Mesendoderm (in vitro differentiated cells): ENCODE data around the gene TMEM204.

Source experiments
- DNase-seq: peaks from one replicate; pipeline ENCODE4 v3.0.0; 2013
- H2AK5ac ChIP-seq: 2 replicates; pipeline ENCODE4 v1.6.1; 2013; ENCODE audit warnings: low read length, inconsistent platforms
- H2BK120ac ChIP-seq: 2 replicates; pipeline ENCODE4 v1.6.1; 2013; ENCODE audit warnings: low read depth, mild to moderate bottlenecking, low read length, moderate library complexity, mixed read lengths
- H2BK15ac ChIP-seq: replicated peaks from 2 replicates; pipeline ENCODE4 v1.6.1; 2013; ENCODE audit warnings: low read depth, mild to moderate bottlenecking, moderate library complexity
- H2BK5ac ChIP-seq: 2 replicates; pipeline ENCODE4 v1.6.1; 2013; ENCODE audit warnings: low read length, inconsistent platforms
- H3K18ac ChIP-seq: 2 replicates; pipeline ENCODE4 v1.6.1; 2013; ENCODE audit warnings: mild to moderate bottlenecking, low read length, mixed read lengths
- H3K23ac ChIP-seq: one replicate; pipeline ENCODE4 v1.6.1; 2013; ENCODE audit warnings: low read length
- H3K27ac ChIP-seq: 2 replicates; pipeline ENCODE4 v1.5.1; 2013; ENCODE audit warnings: low read depth, mild to moderate bottlenecking, inconsistent platforms, low read length, moderate library complexity
- H3K27me3 ChIP-seq: 2 replicates; pipeline ENCODE4 v1.6.1; 2013; ENCODE audit warnings: low read length, control low read depth, mild to moderate bottlenecking, inconsistent platforms; ENCODE audit not compliant: insufficient read depth, poor library complexity
- H3K36me3 ChIP-seq: 2 replicates; pipeline ENCODE4 v1.6.1; 2013; ENCODE audit warnings: low read length, inconsistent platforms; ENCODE audit not compliant: control insufficient read depth, insufficient read depth
- H3K4ac ChIP-seq: one replicate; pipeline ENCODE4 v1.6.1; 2013; ENCODE audit warnings: low read depth, mild to moderate bottlenecking, low read length, moderate library complexity
- H3K4me1 ChIP-seq: 2 replicates; pipeline ENCODE4 v1.6.1; 2013; ENCODE audit warnings: low read depth, low read length, inconsistent platforms; ENCODE audit not compliant: control insufficient read depth
- H3K4me2 ChIP-seq: 2 replicates; pipeline ENCODE4 v1.6.1; 2013; ENCODE audit warnings: low read length
- H3K4me3 ChIP-seq: 2 replicates; pipeline ENCODE4 v1.5.1; 2013; ENCODE audit warnings: mild to moderate bottlenecking, low read length
- H3K56ac ChIP-seq: one replicate; pipeline ENCODE4 v1.6.1; 2013; ENCODE audit warnings: low read length
- H3K79me1 ChIP-seq: 2 replicates; pipeline ENCODE4 v1.6.1; 2013; ENCODE audit warnings: low read length, inconsistent platforms
- H3K79me2 ChIP-seq: 2 replicates; pipeline ENCODE4 v1.6.1; 2013; ENCODE audit warnings: mild to moderate bottlenecking, low read length; ENCODE audit not compliant: control insufficient read depth, insufficient read depth
- H3K9ac ChIP-seq: 2 replicates; pipeline ENCODE4 v1.6.1; 2013; ENCODE audit warnings: low read length, inconsistent platforms
- H4K5ac ChIP-seq: one replicate; pipeline ENCODE4 v1.6.1; 2013; ENCODE audit warnings: low read length
- H4K8ac ChIP-seq: one replicate; pipeline ENCODE4 v1.6.1; 2013; ENCODE audit warnings: low read depth, mild to moderate bottlenecking, control low read depth, low read length, moderate library complexity
- WGBS: extraction: QIAGEN DNeasy Blood & Tissue Kit; methylation state at CpG from one replicate; pipeline ENCODE4 v1.1.7; 2013; ENCODE audit warnings: low lambda C conversion rate, missing lambda C conversion rate; ENCODE audit not compliant: insufficient coverage; ENCODE audit errors: extremely low coverage; 5-methylcytosine and 5-hydroxymethylcytosine counted together

TMEM204 gene

DNA sequence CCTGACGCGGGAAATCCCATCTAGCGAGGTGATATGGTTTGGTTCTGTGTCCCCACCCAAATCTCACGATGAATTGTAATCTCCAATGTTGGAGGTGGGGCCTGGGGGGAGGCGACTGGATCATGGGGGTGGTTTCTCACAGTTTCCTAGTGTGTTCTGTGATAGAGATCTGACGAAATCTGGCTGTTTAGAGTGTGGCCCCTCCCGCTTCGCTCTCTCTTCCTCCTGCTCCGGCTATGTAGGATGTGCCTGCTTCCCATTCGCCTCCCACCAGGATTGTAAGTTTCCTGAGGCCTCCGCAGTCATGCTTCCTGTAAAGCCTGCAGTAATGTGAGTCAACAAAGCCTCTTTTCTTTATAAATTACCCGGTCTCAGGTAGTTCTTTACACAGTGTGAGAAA lies 46.8 kb downstream of the TMEM204 start:
- H3K79me1 ChIP-seq: no peaks in the 10 kb centered on the region
- H3K4me1 ChIP-seq: no peaks in the 10 kb centered on the region
- no peak overlapping the region for H3K18ac ChIP-seq
- H2BK15ac ChIP-seq: no peak overlapping the region
- no peak overlapping the region for H3K4me3 ChIP-seq
- H3K4ac ChIP-seq: no peak overlapping the region
- H3K56ac ChIP-seq: no peak overlapping the region
- H3K4me2 ChIP-seq: no peak overlapping the region
- no peaks in the 10 kb centered on the region for H3K79me2 ChIP-seq
- H3K23ac ChIP-seq: no peak overlapping the region
- DNase-seq: no peak
- H2AK5ac ChIP-seq: no peak overlapping the region
- H3K27me3 ChIP-seq: no peaks in the 10 kb centered on the region
- H3K27ac ChIP-seq: no peak overlapping the region
- no peak overlapping the region for H4K5ac ChIP-seq
- no peak overlapping the region for H3K9ac ChIP-seq
- H2BK120ac ChIP-seq: no peak overlapping the region
- H3K36me3 ChIP-seq: no peaks in the 10 kb centered on the region
- no peak overlapping the region for H4K8ac ChIP-seq
- H2BK5ac ChIP-seq: no peak overlapping the region
- WGBS: no CpG with 5 or more reads among the region's 12 CpGs

GRCh38 chr16:1580956-1581355 lies 47.5 kb downstream of the TMEM204 start:
- H2BK5ac ChIP-seq: no peak overlapping the region
- H3K4ac ChIP-seq: no peak overlapping the region
- WGBS: no CpG with 5 or more reads among the region's 6 CpGs
- H3K79me2 ChIP-seq: no peaks in the 10 kb centered on the region
- H2AK5ac ChIP-seq: no peak overlapping the region
- no peak overlapping the region for H3K56ac ChIP-seq
- no peak overlapping the region for H3K27ac ChIP-seq
- no peak overlapping the region for H2BK15ac ChIP-seq
- H3K4me3 ChIP-seq: no peak overlapping the region
- no peaks in the 10 kb centered on the region for H3K4me1 ChIP-seq
- no peak overlapping the region for H3K9ac ChIP-seq
- H3K27me3 ChIP-seq: no peaks in the 10 kb centered on the region
- no peaks in the 10 kb centered on the region for H3K36me3 ChIP-seq
- DNase-seq: no peak
- H3K4me2 ChIP-seq: no peak overlapping the region
- no peak overlapping the region for H4K5ac ChIP-seq
- no peak overlapping the region for H4K8ac ChIP-seq
- no peak overlapping the region for H2BK120ac ChIP-seq
- no peaks in the 10 kb centered on the region for H3K79me1 ChIP-seq
- H3K18ac ChIP-seq: no peak overlapping the region
- no peak overlapping the region for H3K23ac ChIP-seq

- H3K18ac ChIP-seq: no peak overlapping the region
- H4K8ac ChIP-seq: no peak overlapping the region
- H4K5ac ChIP-seq: no peak overlapping the region
- no peak overlapping the region for H2BK5ac ChIP-seq
- no peak overlapping the region for H3K56ac ChIP-seq
- no peak overlapping the region for H2BK120ac ChIP-seq
- H3K36me3 ChIP-seq: no peaks in the 10 kb centered on the region
- no peak overlapping the region for H3K27ac ChIP-seq
- no CpG with 5 or more reads among the region's 9 CpGs for WGBS
- H2AK5ac ChIP-seq: no peak overlapping the region
- H3K4ac ChIP-seq: no peak overlapping the region
- H3K4me1 ChIP-seq: no peaks in the 10 kb centered on the region
- H3K4me2 ChIP-seq: no peak overlapping the region
- no peak overlapping the region for H2BK15ac ChIP-seq
- H3K23ac ChIP-seq: no peak overlapping the region
- DNase-seq: no peak
- H3K79me1 ChIP-seq: no peaks in the 10 kb centered on the region
- H3K4me3 ChIP-seq: no peak overlapping the region
- no peaks in the 10 kb centered on the region for H3K79me2 ChIP-seq
- no peaks in the 10 kb centered on the region for H3K27me3 ChIP-seq
- no peak overlapping the region for H3K9ac ChIP-seq
These were observed 48.3 kb downstream of the TMEM204 start for GRCh38 chr16:1581804-1582203.

DNA sequence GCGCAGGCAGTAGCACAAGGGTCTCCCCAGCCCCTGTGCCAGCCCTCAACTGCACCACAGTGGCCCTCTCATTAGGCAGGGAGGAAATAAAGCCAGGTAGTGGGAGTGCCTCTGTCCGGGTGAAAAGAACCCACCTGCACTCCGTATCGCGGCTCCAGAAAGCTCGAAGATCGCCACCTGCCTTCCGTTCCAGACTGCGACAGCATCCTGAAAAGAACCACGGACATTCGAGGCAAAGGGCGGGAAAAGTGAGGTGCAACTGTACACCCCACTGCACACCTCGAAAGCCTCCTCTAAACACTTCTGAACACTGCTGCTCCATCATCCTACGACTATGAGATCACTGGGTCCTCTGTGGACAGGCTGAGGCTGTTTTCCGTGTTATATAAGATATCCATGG lies 49.7 kb downstream of the TMEM204 start:
- Histone ChIP-seq H3K4me3 (no peak overlapping the region), H2AK5ac (no peak overlapping the region), H3K18ac (no peak overlapping the region), H3K79me2 (no peaks in the 10 kb centered on the region), H3K23ac (no peak overlapping the region), H3K9ac (no peak overlapping the region), H3K36me3 (no peaks in the 10 kb centered on the region), H2BK15ac (no peak overlapping the region), H3K56ac (no peak overlapping the region), H4K5ac (no peak overlapping the region), H2BK120ac (no peak overlapping the region), H4K8ac (no peak overlapping the region), H2BK5ac (no peak overlapping the region), H3K27me3 (no peaks in the 10 kb centered on the region), H3K4ac (no peak overlapping the region), H3K27ac (no peak overlapping the region), H3K4me1 (no peaks in the 10 kb centered on the region), H3K79me1 (no peaks in the 10 kb centered on the region), H3K4me2 (no peak overlapping the region)
- WGBS: no CpG with 5 or more reads among the region's 15 CpGs
- no peak for DNase-seq

GRCh38 chr16:1584926-1585484 lies 51.5 kb downstream of the TMEM204 start:
- no peak overlapping the region for H4K5ac ChIP-seq
- H3K56ac ChIP-seq: no peak overlapping the region
- no peak overlapping the region for H2BK15ac ChIP-seq
- WGBS: no CpG with 5 or more reads among the region's 8 CpGs
- no peak overlapping the region for H3K4ac ChIP-seq
- H3K79me1 ChIP-seq: no peaks in the 10 kb centered on the region
- H4K8ac ChIP-seq: no peak overlapping the region
- no peaks in the 10 kb centered on the region for H3K79me2 ChIP-seq
- no peaks in the 10 kb centered on the region for H3K27me3 ChIP-seq
- H3K9ac ChIP-seq: no peak overlapping the region
- H3K36me3 ChIP-seq: no peaks in the 10 kb centered on the region
- no peak overlapping the region for H3K23ac ChIP-seq
- DNase-seq: no peak
- no peak overlapping the region for H3K4me3 ChIP-seq
- no peak overlapping the region for H3K27ac ChIP-seq
- no peaks in the 10 kb centered on the region for H3K4me1 ChIP-seq
- no peak overlapping the region for H3K4me2 ChIP-seq
- H3K18ac ChIP-seq: no peak overlapping the region
- H2BK5ac ChIP-seq: no peak overlapping the region
- no peak overlapping the region for H2AK5ac ChIP-seq
- no peak overlapping the region for H2BK120ac ChIP-seq

- Histone ChIP-seq H4K8ac (no peak overlapping the region), H3K4me3 (no peak overlapping the region), H3K4ac (no peak overlapping the region), H3K79me1 (no peaks in the 10 kb centered on the region), H3K27me3 (no peaks in the 10 kb centered on the region), H3K4me2 (no peak overlapping the region), H3K36me3 (no peaks in the 10 kb centered on the region), H2AK5ac (no peak overlapping the region), H4K5ac (no peak overlapping the region), H2BK15ac (no peak overlapping the region), H3K18ac (no peak overlapping the region), H3K4me1 (no peaks in the 10 kb centered on the region), H3K23ac (no peak overlapping the region), H2BK120ac (no peak overlapping the region), H3K79me2 (no peaks in the 10 kb centered on the region), H3K9ac (no peak overlapping the region), H3K56ac (no peak overlapping the region), H2BK5ac (no peak overlapping the region), H3K27ac (no peak overlapping the region)
- no peak for DNase-seq
- no CpG with 5 or more reads among the region's 6 CpGs for whole genome bisulfite sequencing
These were observed 56.9 kb downstream of the TMEM204 start for GRCh38 chr16:1590366-1590765.
